GM23248 (cell line): ENCODE measurements around the gene MMAA.

Experiments used
- EZH2 ChIP-seq: fragments of 200-600 bp; sonication (generic); IDR thresholded peaks from 2 replicates; pipeline ENCODE4 v1.6.1; 2018; ENCODE audit warnings: antibody characterized with exemption, mild to moderate bottlenecking; ENCODE audit not compliant: insufficient read depth, poor library complexity, severe bottlenecking
- EZH2phosphoT487 ChIP-seq: fragments of 200-600 bp; sonication (generic); IDR thresholded peaks from 2 replicates; pipeline ENCODE4 v1.6.1; 2018; ENCODE audit warnings: antibody characterized with exemption, moderate library complexity, mild to moderate bottlenecking, low read depth; ENCODE audit not compliant: insufficient read depth

DNA sequence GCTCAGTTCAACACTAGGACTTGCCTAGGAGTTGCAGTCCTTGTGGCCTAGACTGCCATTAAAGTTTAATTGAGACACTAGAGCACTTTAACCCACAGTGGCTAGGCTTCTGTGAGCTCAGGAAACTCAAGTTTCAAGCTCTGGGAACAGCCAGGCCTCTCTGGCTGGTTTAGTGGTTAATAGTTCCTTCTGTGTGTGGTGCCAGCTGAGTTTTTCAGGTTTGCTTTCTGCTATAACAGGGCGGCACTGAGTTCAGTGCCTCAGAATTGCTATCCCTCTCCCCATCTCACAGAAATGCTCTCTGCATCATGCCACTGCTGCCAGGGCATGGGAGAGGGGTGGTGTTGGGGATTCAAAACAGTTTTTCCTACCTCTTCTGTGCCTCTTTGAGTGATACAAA, 15.9 kb downstream of the MMAA start:
- TF ChIP-seq EZH2, result no peak
- TF ChIP-seq EZH2phosphoT487, result no peak
